SU-DHL-6 (cell line): ENCODE measurements around the gene MXD3.
"Not testable (repeated sequence)": the region's sequence is repeated elsewhere in the genome, so short reads cannot be mapped to it uniquely, and the experiment has no call there.

Experiments used
- H2AFZ ChIP-seq: fragments of 200-600 bp; sonication (generic); 2 replicates; pipeline ENCODE4 v1.6.1; 2014; ENCODE audit warnings: low read depth, mild to moderate bottlenecking, moderate library complexity, mixed read lengths, antibody characterized with exemption, low read length; ENCODE audit not compliant: severe bottlenecking
- H3F3A ChIP-seq: fragments of 200-600 bp; shearing (Covaris generic); 2 replicates; pipeline ENCODE4 v1.6.0; 2016; ENCODE audit warnings: antibody characterized with exemption, mild to moderate bottlenecking; ENCODE audit not compliant: insufficient read depth
- H3K27ac ChIP-seq: fragments of 200-600 bp; sonication (generic); 2 replicates; pipeline ENCODE4 v1.5.1; 2016; ENCODE audit warnings: low read depth, mild to moderate bottlenecking, low read length, moderate library complexity, mixed read lengths
- H3K27me3 ChIP-seq: fragments of 200-600 bp; sonication (generic), shearing (Covaris generic); 2 replicates; pipeline ENCODE4 v1.6.0; 2014; ENCODE audit warnings: mild to moderate bottlenecking, low read length
- H3K36me3 ChIP-seq: fragments of 200-600 bp; sonication (generic); 2 replicates; pipeline ENCODE4 v1.6.1; 2014; ENCODE audit warnings: mild to moderate bottlenecking, low read length, mixed read lengths
- H3K4me2 ChIP-seq: fragments of 300-600, 200-600 bp; shearing (Covaris generic), sonication (generic); 2 replicates; pipeline ENCODE4 v1.6.0; 2014; ENCODE audit warnings: low read length, low read depth, mild to moderate bottlenecking; ENCODE audit not compliant: poor library complexity, severe bottlenecking
- H3K4me3 ChIP-seq: fragments of 200-600 bp; sonication (generic); 2 replicates; pipeline ENCODE4 v1.5.1; 2014; ENCODE audit warnings: antibody characterized with exemption, low read length, mild to moderate bottlenecking, mixed read lengths; ENCODE audit not compliant: insufficient read depth, poor library complexity, severe bottlenecking
- H3K79me2 ChIP-seq: fragments of 200-600 bp; sonication (generic); 2 replicates; pipeline ENCODE4 v1.6.1; 2014; ENCODE audit warnings: mild to moderate bottlenecking, low read length, moderate library complexity; ENCODE audit not compliant: insufficient read depth
- H3K9ac ChIP-seq: fragments of 200-600 bp; sonication (generic); 2 replicates; pipeline ENCODE4 v1.7.0; 2014; ENCODE audit warnings: mild to moderate bottlenecking, low read length
- H3K9me2 ChIP-seq: fragments of 200-600 bp; sonication (generic); replicated peaks from 2 replicates; pipeline ENCODE4 v1.6.1; 2014; ENCODE audit warnings: low read length; ENCODE audit not compliant: insufficient read depth
- H3K9me3 ChIP-seq: fragments of 200-600 bp; sonication (generic); 2 replicates; pipeline ENCODE4 v1.6.1; 2014; ENCODE audit warnings: low read length, mixed read lengths; ENCODE audit not compliant: insufficient read depth
- H4K20me1 ChIP-seq: fragments of 200-600 bp; sonication (generic); 2 replicates; pipeline ENCODE4 v1.6.1; 2014; ENCODE audit warnings: low read depth, mild to moderate bottlenecking, antibody characterized with exemption, low read length, moderate library complexity, mixed read lengths
- EZH2phosphoT487 ChIP-seq: fragments of 200-600 bp; sonication (generic), shearing (Covaris generic); conservative IDR thresholded peaks from 2 replicates; pipeline ENCODE4 v1.6.1; 2018; ENCODE audit warnings: mild to moderate bottlenecking, antibody characterized with exemption, low read length, moderate library complexity, mixed read lengths
- TF ChIP-seq, protein P1 (sequence below): fragments of 200-600 bp; sonication (generic); IDR thresholded peaks from one replicate; pipeline ENCODE4 v1.5.1; 2017; ENCODE audit warnings: antibody characterized with exemption, mild to moderate bottlenecking, low read length, moderate library complexity; ENCODE audit not compliant: insufficient read depth, poor library complexity, severe bottlenecking

The MXD3 gene

GRCh38 chr5:177344891-177345290, 33.2 kb upstream of the MXD3 start:
- no peak overlapping the region for H3K27ac ChIP-seq
- no peak overlapping the region for H3K4me3 ChIP-seq
- H3K27me3 ChIP-seq = no peaks in the 10 kb centered on the region
- H3K9me2 ChIP-seq = no peaks in the 10 kb centered on the region
- H4K20me1 ChIP-seq = no peaks in the 10 kb centered on the region; the same call in 1 of the 2 replicates
- no peak overlapping the region for H3K9ac ChIP-seq
- peaks cover 83% of the 10 kb centered on the region for H3K79me2 ChIP-seq
- H2AFZ ChIP-seq = no peak overlapping the region
- peaks cover 15% of the 10 kb centered on the region; the same call in 1 of the 2 replicates for H3K36me3 ChIP-seq
- no peaks in the 10 kb centered on the region for H3K9me3 ChIP-seq
- no peak overlapping the region for H3K4me2 ChIP-seq
- H3F3A ChIP-seq = no peaks in the 10 kb centered on the region
- no peak for TF ChIP-seq EZH2phosphoT487
- TF ChIP-seq, protein P1, sequence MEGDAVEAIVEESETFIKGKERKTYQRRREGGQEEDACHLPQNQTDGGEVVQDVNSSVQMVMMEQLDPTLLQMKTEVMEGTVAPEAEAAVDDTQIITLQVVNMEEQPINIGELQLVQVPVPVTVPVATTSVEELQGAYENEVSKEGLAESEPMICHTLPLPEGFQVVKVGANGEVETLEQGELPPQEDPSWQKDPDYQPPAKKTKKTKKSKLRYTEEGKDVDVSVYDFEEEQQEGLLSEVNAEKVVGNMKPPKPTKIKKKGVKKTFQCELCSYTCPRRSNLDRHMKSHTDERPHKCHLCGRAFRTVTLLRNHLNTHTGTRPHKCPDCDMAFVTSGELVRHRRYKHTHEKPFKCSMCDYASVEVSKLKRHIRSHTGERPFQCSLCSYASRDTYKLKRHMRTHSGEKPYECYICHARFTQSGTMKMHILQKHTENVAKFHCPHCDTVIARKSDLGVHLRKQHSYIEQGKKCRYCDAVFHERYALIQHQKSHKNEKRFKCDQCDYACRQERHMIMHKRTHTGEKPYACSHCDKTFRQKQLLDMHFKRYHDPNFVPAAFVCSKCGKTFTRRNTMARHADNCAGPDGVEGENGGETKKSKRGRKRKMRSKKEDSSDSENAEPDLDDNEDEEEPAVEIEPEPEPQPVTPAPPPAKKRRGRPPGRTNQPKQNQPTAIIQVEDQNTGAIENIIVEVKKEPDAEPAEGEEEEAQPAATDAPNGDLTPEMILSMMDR = no peak

DNA sequence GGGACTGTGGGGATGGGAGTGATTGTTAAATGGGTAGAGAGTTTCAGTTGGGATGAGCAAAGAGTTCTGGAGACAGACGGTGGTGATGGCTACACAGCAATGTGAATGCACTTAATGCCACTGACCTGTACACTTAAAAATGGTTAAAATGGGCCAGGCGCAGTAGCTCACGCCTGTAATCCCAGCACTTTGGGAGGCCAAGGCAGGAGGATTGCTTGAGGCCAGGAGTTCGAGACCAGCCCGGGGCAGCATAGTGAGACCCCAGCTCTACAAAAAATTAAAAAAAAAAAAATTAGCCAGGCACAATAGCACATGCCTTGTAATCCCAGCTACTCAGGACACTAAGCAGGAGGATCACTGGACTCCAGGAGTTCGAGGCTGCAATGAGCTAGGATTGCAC, 32.1 kb upstream of the MXD3 start:
- H3K79me2 ChIP-seq = peaks cover 83% of the 10 kb centered on the region
- H3F3A ChIP-seq = no peaks in the 10 kb centered on the region
- H3K9ac ChIP-seq = no peak overlapping the region
- no peak for TF ChIP-seq EZH2phosphoT487
- TF ChIP-seq, protein P1 = no peak
- no peaks in the 10 kb centered on the region for H3K27me3 ChIP-seq
- no peaks in the 10 kb centered on the region for H3K9me3 ChIP-seq
- no peaks in the 10 kb centered on the region; the same call in 1 of the 2 replicates for H4K20me1 ChIP-seq
- H3K36me3 ChIP-seq = peaks cover 15% of the 10 kb centered on the region; the same call in 1 of the 2 replicates
- H2AFZ ChIP-seq = no peak overlapping the region
- no peak overlapping the region for H3K4me3 ChIP-seq
- H3K9me2 ChIP-seq = no peaks in the 10 kb centered on the region
- no peak overlapping the region for H3K27ac ChIP-seq
- no peak overlapping the region for H3K4me2 ChIP-seq

DNA sequence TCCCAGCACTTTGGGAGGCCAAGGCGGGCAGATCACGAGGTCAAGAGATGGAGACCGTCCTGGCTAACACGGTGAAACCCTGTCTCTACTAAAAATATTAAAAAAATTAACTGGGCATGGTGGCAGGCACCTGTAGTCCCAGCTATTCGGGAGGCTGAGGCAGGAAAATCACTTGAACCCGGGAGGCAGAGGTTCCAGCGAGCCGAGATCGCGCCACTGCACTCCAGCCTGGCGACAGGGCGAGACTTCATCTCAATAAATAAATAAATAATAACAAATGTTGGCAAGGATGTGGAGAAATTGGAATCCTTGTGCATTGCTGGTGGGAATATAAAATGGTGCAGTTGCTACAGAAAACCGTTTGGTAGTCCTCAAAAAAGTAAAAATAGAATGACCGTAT, 31.3 kb upstream of the MXD3 start:
- H3K4me2 ChIP-seq, H4K20me1 ChIP-seq, H3K27me3 ChIP-seq, H3F3A ChIP-seq, H3K9ac ChIP-seq, H2AFZ ChIP-seq, H3K9me2 ChIP-seq, H3K4me3 ChIP-seq, H3K9me3 ChIP-seq, H3K27ac ChIP-seq: not testable (repeated sequence)
- peaks cover 14% of the 10 kb centered on the region; the same call in 1 of the 2 replicates for H3K36me3 ChIP-seq
- peaks cover 77% of the 10 kb centered on the region for H3K79me2 ChIP-seq

GRCh38 chr5:177339107-177339638, 27.5 kb upstream of the MXD3 start:
- Histone ChIP-seq H3K36me3 (peaks cover 9% of the 10 kb centered on the region; the same call in 1 of the 2 replicates), H3K27ac (no peak overlapping the region), H4K20me1 (no peaks in the 10 kb centered on the region; the same call in 1 of the 2 replicates), H2AFZ (no peak overlapping the region), H3K9me3 (no peaks in the 10 kb centered on the region), H3K4me2 (no peak overlapping the region), H3F3A (no peaks in the 10 kb centered on the region), H3K27me3 (no peaks in the 10 kb centered on the region), H3K9me2 (no peaks in the 10 kb centered on the region), H3K79me2 (peaks cover 44% of the 10 kb centered on the region), H3K9ac (no peak overlapping the region), H3K4me3 (no peak overlapping the region)
- TF ChIP-seq, protein P1 = no peak
- no peak for TF ChIP-seq EZH2phosphoT487
